Bronchial epithelial cell (primary cell): ENCODE data around the gene TEX22. TPM values are rescaled to one million over a fixed set of nuclear protein-coding genes. Genes with fewer than 3 reads are reported as not detected.
A peak's percentile ranks its signal among the peaks of the same experiment; 100 is the strongest.

ENCODE experiments used
- DNase-seq: peaks from one replicate; pipeline ENCODE4 v3.0.0-alpha.2; 2010; ENCODE audit warnings: low read depth
- FAIRE-seq: peaks from 2 replicates; lab custom pipeline; 2011; peaks lifted over from hg19 to GRCh38; lab: Jason Lieb, UNC
- H3K27me3 ChIP-seq: 2 replicates; pipeline ENCODE4 v1.5.1; 2011; ENCODE audit warnings: low read length; ENCODE audit not compliant: control insufficient read depth, insufficient read depth
- H3K36me3 ChIP-seq: 2 replicates; pipeline ENCODE4 v1.5.1; 2011; ENCODE audit warnings: low read length; ENCODE audit not compliant: control insufficient read depth, insufficient read depth
- H3K4me3 ChIP-seq: 2 replicates; pipeline ENCODE4 v1.5.1; 2011; ENCODE audit warnings: mild to moderate bottlenecking, low read depth, low read length, control low read depth
- total RNA-seq: library from RNA; depleted of rRNA; stranded (reverse); fragments of >200 nt; gene quantifications from 2 replicates; pipeline ENCODE4 v1.2.1, GENCODE V29; 2014
- TF ChIP-seq, protein P1 (sequence below): IDR thresholded peaks from 2 replicates; pipeline ENCODE4 v1.5.1; 2011; ENCODE audit warnings: mild to moderate bottlenecking, moderate library complexity, low read length, control low read depth, inconsistent platforms; ENCODE audit not compliant: insufficient read depth, severe bottlenecking

Gene TEX22
- total RNA-seq, 1 donor from 2014 or later = 1.8 TPM

DNA sequence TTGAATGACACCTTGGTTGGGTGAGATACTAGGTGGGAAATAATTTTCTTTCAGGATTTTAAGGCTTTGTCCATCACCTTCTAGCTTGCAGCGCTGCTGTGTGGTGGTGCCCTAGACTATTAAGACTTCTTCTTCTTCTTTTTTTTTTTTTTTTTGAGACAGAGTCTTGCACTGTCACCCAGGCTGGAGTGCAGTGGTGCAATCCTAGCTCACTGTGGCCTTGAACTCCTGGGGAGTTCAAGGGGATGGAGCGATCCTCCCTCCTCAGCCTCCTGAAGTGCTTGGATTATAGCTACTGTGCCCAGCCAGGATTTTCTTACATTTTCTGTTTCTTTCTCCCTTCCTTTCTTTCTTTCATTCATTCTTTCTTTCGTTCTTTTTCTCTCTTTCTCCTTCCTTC is 11.0 kb downstream of the TEX22 start:
- H3K27me3 ChIP-seq = peaks cover 5% of the 10 kb centered on the region
- no peak for DNase-seq
- no peak for FAIRE-seq
- TF ChIP-seq, protein P1, sequence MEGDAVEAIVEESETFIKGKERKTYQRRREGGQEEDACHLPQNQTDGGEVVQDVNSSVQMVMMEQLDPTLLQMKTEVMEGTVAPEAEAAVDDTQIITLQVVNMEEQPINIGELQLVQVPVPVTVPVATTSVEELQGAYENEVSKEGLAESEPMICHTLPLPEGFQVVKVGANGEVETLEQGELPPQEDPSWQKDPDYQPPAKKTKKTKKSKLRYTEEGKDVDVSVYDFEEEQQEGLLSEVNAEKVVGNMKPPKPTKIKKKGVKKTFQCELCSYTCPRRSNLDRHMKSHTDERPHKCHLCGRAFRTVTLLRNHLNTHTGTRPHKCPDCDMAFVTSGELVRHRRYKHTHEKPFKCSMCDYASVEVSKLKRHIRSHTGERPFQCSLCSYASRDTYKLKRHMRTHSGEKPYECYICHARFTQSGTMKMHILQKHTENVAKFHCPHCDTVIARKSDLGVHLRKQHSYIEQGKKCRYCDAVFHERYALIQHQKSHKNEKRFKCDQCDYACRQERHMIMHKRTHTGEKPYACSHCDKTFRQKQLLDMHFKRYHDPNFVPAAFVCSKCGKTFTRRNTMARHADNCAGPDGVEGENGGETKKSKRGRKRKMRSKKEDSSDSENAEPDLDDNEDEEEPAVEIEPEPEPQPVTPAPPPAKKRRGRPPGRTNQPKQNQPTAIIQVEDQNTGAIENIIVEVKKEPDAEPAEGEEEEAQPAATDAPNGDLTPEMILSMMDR = no peak
- no peak overlapping the region for H3K4me3 ChIP-seq
- H3K36me3 ChIP-seq = no peaks in the 10 kb centered on the region

DNA sequence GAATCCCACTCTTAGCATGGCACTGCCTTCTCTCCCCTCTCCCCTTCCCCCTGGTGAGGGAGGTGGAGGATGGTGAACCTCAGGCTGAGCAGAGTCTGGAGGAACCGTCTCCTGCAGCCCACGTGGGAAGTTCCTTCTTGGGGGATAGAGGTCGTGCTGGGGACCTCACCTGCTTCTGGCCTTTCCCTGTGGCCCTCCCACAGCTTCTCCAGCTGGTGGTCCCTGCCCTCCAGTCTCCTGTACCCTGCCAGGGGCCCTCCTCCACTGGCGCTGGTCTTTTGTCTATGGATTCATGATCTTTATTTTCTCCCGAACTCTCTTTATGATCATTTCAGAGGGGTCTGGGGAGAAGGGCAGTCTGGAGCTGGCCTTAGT is 12.3 kb downstream of the TEX22 start:
- Histone ChIP-seq H3K4me3 (no peak overlapping the region), H3K27me3 (peaks cover 5% of the 10 kb centered on the region), H3K36me3 (no peaks in the 10 kb centered on the region)
- no peak for DNase-seq
- TF ChIP-seq, protein P1 = no peak
- no peak for FAIRE-seq

DNA sequence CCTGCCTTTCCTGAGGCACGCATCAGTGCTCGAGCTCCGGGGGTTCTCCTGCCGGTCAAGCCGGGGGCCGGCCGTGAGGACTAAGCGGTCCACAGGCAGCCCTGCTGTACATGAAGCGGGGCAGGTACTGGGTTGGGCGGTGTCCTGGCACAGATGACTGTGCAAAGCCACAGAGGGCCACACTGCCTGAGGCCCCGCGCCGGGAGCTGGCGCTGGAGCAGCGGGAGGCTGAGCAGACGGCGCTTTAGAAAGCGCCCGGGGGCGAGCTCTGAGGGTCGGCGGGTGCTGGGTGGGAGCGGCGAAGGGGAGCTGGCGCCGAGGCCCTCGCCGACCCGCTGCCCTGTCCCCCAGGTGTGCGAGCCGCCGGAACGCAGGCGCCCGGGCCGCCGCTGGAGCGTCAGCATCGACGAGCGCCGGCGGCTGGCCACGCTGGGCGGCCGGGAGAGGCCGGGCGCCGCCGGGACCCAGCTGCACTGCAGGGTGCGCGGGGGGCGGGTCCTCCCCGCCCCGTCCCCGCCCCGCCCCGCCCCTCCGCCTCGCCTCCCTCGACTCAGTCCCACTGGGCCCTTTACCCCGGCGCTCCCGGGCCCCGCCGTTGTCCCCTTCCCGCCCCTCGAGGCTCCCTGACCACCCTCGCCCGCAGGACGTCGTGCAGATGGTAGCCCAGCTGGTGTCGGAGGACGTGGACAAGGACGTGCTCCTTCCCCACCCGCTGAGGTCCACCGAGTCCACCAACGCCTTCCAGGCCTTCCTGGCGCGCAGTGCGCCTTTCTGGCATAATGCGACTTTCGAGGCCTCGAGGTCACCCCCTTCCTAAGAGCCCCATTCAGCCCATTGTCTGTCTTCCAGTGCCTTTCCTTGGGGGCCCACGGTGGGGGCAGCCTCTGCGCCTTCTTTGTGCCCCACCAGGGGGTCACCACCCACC is 12.9 kb downstream of the TEX22 start:
- FAIRE-seq (no peak), DNase-seq (peak; percentile 29)
- Histone ChIP-seq H3K27me3 (peaks cover 5% of the 10 kb centered on the region), H3K36me3 (no peaks in the 10 kb centered on the region), H3K4me3 (peak overlapping the region; percentile 23)
- TF ChIP-seq, protein P1 = no peak

DNA sequence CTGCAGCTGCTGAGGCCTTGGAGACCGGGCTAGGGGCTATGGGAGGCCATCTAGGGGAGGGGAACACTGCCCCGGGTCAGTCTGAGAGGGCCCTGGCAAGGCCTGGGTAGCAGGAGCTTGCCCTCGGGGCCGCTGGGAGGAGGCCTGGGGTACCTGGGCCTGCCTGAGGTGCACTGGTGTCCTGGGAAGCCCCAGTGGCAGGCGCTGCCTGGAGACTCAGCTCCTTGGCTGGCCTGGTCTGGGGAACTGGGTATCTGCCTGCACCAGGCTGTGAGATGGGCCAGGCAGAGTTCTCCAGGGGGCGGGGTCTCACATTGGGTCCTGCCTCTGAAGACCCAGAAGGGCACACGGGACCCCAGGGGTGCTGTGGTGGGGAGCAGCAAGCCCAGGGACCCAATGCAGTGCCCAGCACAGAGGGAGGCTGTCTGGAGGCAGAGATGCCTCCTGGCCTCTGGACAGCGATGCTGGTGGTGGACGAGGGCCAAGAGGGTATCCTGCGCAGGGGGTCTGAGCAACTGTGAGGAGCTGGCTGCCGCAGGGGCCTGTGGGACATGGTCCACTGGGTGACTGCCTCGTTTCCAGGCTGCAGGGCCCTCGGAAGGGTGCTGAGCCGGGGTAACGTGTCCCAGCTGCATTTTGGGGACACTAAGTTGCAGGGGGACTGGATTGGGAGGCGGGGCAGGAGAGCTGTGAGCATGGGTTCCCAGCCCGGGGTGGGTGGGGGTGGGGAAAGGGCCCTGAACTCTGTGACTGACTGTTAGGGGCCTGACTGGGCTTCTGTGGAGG is 13.8 kb downstream of the TEX22 start:
- H3K4me3 ChIP-seq = no peak overlapping the region
- no peak for FAIRE-seq

DNA sequence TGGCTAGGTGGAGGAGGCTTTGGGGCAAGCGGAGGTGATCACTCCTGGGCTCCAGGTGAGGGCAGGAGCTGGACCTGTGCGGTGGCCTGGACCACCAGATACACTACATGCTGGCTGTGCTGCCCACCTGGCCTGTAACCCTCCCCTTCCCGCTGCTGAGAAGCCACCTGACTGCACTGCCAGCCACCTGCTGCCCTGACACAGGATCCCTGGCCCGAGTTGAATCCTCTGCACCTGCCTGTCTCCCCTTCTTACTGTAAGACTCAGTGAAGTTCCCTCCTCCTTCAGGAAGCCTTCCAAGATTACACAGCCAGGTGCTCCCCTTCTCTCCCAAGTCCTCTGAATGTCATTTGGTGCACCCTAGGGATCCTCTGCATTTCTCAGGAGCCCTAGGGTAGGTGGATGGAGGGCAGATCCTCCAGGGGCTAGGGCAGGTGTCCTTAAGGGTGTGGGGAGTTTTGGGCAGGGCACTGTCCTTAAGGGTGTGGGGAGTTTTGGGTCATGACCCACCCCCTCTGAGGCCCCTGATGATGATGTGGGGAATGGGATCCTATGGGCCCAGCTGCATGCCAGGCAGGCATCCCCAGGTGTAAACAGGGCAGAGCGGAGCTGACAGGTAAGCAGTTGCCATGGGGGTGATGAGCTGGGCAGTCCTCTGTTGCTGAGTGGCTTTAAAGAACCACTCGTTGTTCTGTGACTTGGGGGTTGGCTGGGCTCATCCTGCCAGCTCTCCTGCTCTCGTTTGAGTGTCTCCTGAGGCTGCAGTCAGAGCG is 14.6 kb downstream of the TEX22 start:
- peaks cover 5% of the 10 kb centered on the region for H3K27me3 ChIP-seq
- FAIRE-seq = peak; percentile 18
- no peaks in the 10 kb centered on the region for H3K36me3 ChIP-seq
- TF ChIP-seq, protein P1 = no peak
- DNase-seq = no peak
- no peak overlapping the region for H3K4me3 ChIP-seq

More for the DNA sequence above, 13.8 kb downstream of the TEX22 start:
- TF ChIP-seq, protein P1 = no peak
- no peaks in the 10 kb centered on the region for H3K36me3 ChIP-seq
- H3K27me3 ChIP-seq = peaks cover 5% of the 10 kb centered on the region
- DNase-seq = no peak
